SK-N-SH treated with all-trans-retinoic acid at 6 μM for 48 hours (cell line): ENCODE data around the gene TMEM167A.

Experiments
- ATAC-seq: fragments of 200-7000 bp; cut with Tn5 transposase; 3 replicates; pipeline ENCODE4 v1.9.1; 2020; ENCODE audit warnings: mild to moderate bottlenecking, moderate library complexity
- ARNTL ChIP-seq: fragments of 450-650 bp; formaldehyde crosslinking; IDR thresholded peaks from 2 replicates; pipeline ENCODE4 v1.5.0; 2020; ENCODE audit warnings: low read depth, mild to moderate bottlenecking, moderate library complexity, borderline replicate concordance
- BACH2 ChIP-seq: fragments of 250-450 bp; sonication (Bioruptor Pico); IDR thresholded peaks from 2 replicates; pipeline ENCODE4 v1.9.0; 2021; ENCODE audit warnings: mild to moderate bottlenecking, borderline replicate concordance
- CREB5 ChIP-seq: fragments of 250-450 bp; sonication (Bioruptor Pico); IDR thresholded peaks from 2 replicates; pipeline ENCODE4 v1.5.1; 2020; ENCODE audit warnings: low read depth, mild to moderate bottlenecking, moderate library complexity
- CSDC2 ChIP-seq: fragments of 250-450 bp; sonication (Bioruptor Pico); IDR thresholded peaks from 2 replicates; pipeline ENCODE4 v1.5.0; 2020; ENCODE audit warnings: mild to moderate bottlenecking, moderate library complexity
- CSRNP3 ChIP-seq: fragments of 250-450 bp; sonication (Bioruptor Pico); IDR thresholded peaks from 2 replicates; pipeline ENCODE4 v1.5.1; 2021; ENCODE audit warnings: mild to moderate bottlenecking, moderate library complexity
- ESRRG ChIP-seq: fragments of 250-450 bp; sonication (Bioruptor Pico); IDR thresholded peaks from 2 replicates; pipeline ENCODE4 v1.6.1; 2021; ENCODE audit warnings: mild to moderate bottlenecking
- GLIS3 ChIP-seq: fragments of 250-450 bp; sonication (Bioruptor Pico); IDR thresholded peaks from 2 replicates; pipeline ENCODE4 v1.5.0; 2020; ENCODE audit warnings: mild to moderate bottlenecking, moderate library complexity
- OSR1 ChIP-seq: fragments of 250-450 bp; sonication (Bioruptor Pico); IDR thresholded peaks from 2 replicates; pipeline ENCODE4 v1.8.0; 2022; ENCODE audit warnings: moderate library complexity, mild to moderate bottlenecking, inconsistent platforms
- PATZ1 ChIP-seq: fragments of 250-450 bp; sonication (Bioruptor Pico); IDR thresholded peaks from 2 replicates; pipeline ENCODE4 v1.8.0; 2020; ENCODE audit warnings: mild to moderate bottlenecking, moderate library complexity, borderline replicate concordance
- POU6F1 ChIP-seq: fragments of 250-450 bp; sonication (Bioruptor Pico); IDR thresholded peaks from 2 replicates; pipeline ENCODE4 v1.8.0; 2021; ENCODE audit warnings: low read depth, mild to moderate bottlenecking, moderate library complexity, borderline replicate concordance
- PPARA ChIP-seq: fragments of 250-450 bp; sonication (Bioruptor Pico); IDR thresholded peaks from 2 replicates; pipeline ENCODE4 v1.5.0; 2020; ENCODE audit warnings: mild to moderate bottlenecking, borderline replicate concordance
- RARB ChIP-seq: fragments of 250-450 bp; sonication (Bioruptor Pico); IDR thresholded peaks from 2 replicates; pipeline ENCODE4 v1.8.0; 2021; ENCODE audit warnings: mild to moderate bottlenecking, moderate library complexity
- SNAI2 ChIP-seq: fragments of 250-450 bp; sonication (Bioruptor Pico); IDR thresholded peaks from 2 replicates; pipeline ENCODE4 v1.5.0; 2020; ENCODE audit warnings: mild to moderate bottlenecking, moderate library complexity
- TCF4 ChIP-seq: fragments of 250-450 bp; sonication (Bioruptor Pico); IDR thresholded peaks from 2 replicates; pipeline ENCODE4 v1.8.0; 2021; ENCODE audit warnings: mild to moderate bottlenecking, moderate library complexity, borderline replicate concordance
- TOX ChIP-seq: fragments of 250-450 bp; sonication (Bioruptor Pico); IDR thresholded peaks from 2 replicates; pipeline ENCODE4 v1.8.0; 2021; ENCODE audit warnings: mild to moderate bottlenecking, moderate library complexity, borderline replicate concordance
- TSHZ2 ChIP-seq: fragments of 250-450 bp; sonication (Bioruptor Pico); IDR thresholded peaks from 2 replicates; pipeline ENCODE4 v1.5.0; 2020; ENCODE audit warnings: mild to moderate bottlenecking, moderate library complexity
- ZC3H10 ChIP-seq: fragments of 250-450 bp; sonication (Bioruptor Pico); IDR thresholded peaks from 2 replicates; pipeline ENCODE4 v1.5.1; 2021; ENCODE audit warnings: mild to moderate bottlenecking, moderate library complexity
- ZFP3 ChIP-seq: fragments of 250-450 bp; sonication (Bioruptor Pico); IDR thresholded peaks from 2 replicates; pipeline ENCODE4 v1.5.0; 2020; ENCODE audit warnings: mild to moderate bottlenecking, moderate library complexity
- ZFP30 ChIP-seq: fragments of 450-650 bp; formaldehyde crosslinking; IDR thresholded peaks from 2 replicates; pipeline ENCODE4 v1.5.0; 2022; ENCODE audit warnings: mild to moderate bottlenecking, moderate library complexity
- ZNF565 ChIP-seq: fragments of 450-650 bp; formaldehyde crosslinking; conservative IDR thresholded peaks from 2 replicates; pipeline ENCODE4 v1.5.0; 2020; ENCODE audit warnings: low read depth, mild to moderate bottlenecking, moderate library complexity
- ZNF70 ChIP-seq: fragments of 450-650 bp; formaldehyde crosslinking; IDR thresholded peaks from 2 replicates; pipeline ENCODE4 v1.5.0; 2020; ENCODE audit warnings: mild to moderate bottlenecking, moderate library complexity
- ZNF8 ChIP-seq: fragments of 450-650 bp; formaldehyde crosslinking; IDR thresholded peaks from 2 replicates; pipeline ENCODE4 v1.5.0; 2020; ENCODE audit warnings: mild to moderate bottlenecking, moderate library complexity

Gene TMEM167A

GRCh38 chr5:83048811-83049210 is 28.4 kb downstream of the TMEM167A start (continued):
- TF ChIP-seq POU6F1 (CRISPR knock-in tag): no peak
- no peak for TF ChIP-seq GLIS3 (CRISPR knock-in tag)

GRCh38 chr5:83048277-83048676 is 28.9 kb downstream of the TMEM167A start:
- ATAC-seq: no peak
- no peak for TF ChIP-seq ZNF565 (CRISPR knock-in tag)
- TF ChIP-seq TOX (CRISPR knock-in tag): no peak
- no peak for TF ChIP-seq ZFP30 (CRISPR knock-in tag)
- no peak for TF ChIP-seq TCF4 (CRISPR knock-in tag)
- TF ChIP-seq CSDC2 (CRISPR knock-in tag): no peak
- TF ChIP-seq ESRRG (CRISPR knock-in tag): no peak
- TF ChIP-seq ZNF8 (CRISPR knock-in tag): no peak
- TF ChIP-seq TSHZ2 (CRISPR knock-in tag): no peak
- no peak for TF ChIP-seq PATZ1 (CRISPR knock-in tag)
- TF ChIP-seq BACH2: no peak
- no peak for TF ChIP-seq ZC3H10 (CRISPR knock-in tag)

GRCh38 chr5:83044926-83045325 is 32.3 kb downstream of the TMEM167A start:
- TF ChIP-seq PATZ1 (CRISPR knock-in tag) (no peak), CSRNP3 (no peak), TOX (CRISPR knock-in tag) (no peak), OSR1 (CRISPR knock-in tag) (no peak), RARB (CRISPR knock-in tag) (no peak), PPARA (no peak), ZNF565 (CRISPR knock-in tag) (no peak), ARNTL (CRISPR knock-in tag) (no peak), ZNF70 (CRISPR knock-in tag) (no peak), ZFP30 (CRISPR knock-in tag) (no peak), CREB5 (CRISPR knock-in tag) (no peak), BACH2 (no peak), ZC3H10 (CRISPR knock-in tag) (no peak), ZNF8 (CRISPR knock-in tag) (no peak), TSHZ2 (CRISPR knock-in tag) (no peak), SNAI2 (CRISPR knock-in tag) (no peak), POU6F1 (CRISPR knock-in tag) (no peak), ZFP3 (CRISPR knock-in tag) (no peak)

More at GRCh38 chr5:83044926-83045325, 32.3 kb downstream of the TMEM167A start:
- no peak for ATAC-seq
